MM.1S (cell line): ENCODE results near the gene ABCA1.

Experiments
- DNase-seq: peaks from one replicate; pipeline ENCODE4 v3.0.0-alpha.2; 2015
- H2AFZ ChIP-seq: fragments of 300-600 bp; sonication (generic); 2 replicates; pipeline ENCODE4 v1.6.0; 2016; ENCODE audit warnings: antibody characterized with exemption, low read length
- H3F3A ChIP-seq: fragments of 300-600 bp; sonication (generic); 2 replicates; pipeline ENCODE4 v1.6.1; 2016; ENCODE audit warnings: mild to moderate bottlenecking, antibody characterized with exemption, low read length, moderate library complexity, mixed read lengths; ENCODE audit not compliant: insufficient read depth
- H3K27ac ChIP-seq: fragments of 300-600 bp; sonication (generic); 2 replicates; pipeline ENCODE4 v1.5.1; 2016; ENCODE audit warnings: mild to moderate bottlenecking, low read length
- H3K27me3 ChIP-seq: fragments of 300-600 bp; sonication (generic); replicated peaks from 2 replicates; pipeline ENCODE4 v1.6.0; 2016; ENCODE audit warnings: low read length; ENCODE audit not compliant: insufficient read depth
- H3K36me3 ChIP-seq: fragments of 300-600 bp; sonication (generic); replicated peaks from 2 replicates; pipeline ENCODE4 v1.6.1; 2016; ENCODE audit warnings: mild to moderate bottlenecking, low read length, mixed read lengths; ENCODE audit not compliant: insufficient read depth
- H3K4me1 ChIP-seq: fragments of 300-600 bp; sonication (generic); 2 replicates; pipeline ENCODE4 v1.6.1; 2016; ENCODE audit warnings: low read length, mixed read lengths
- H3K4me2 ChIP-seq: fragments of 300-600 bp; sonication (generic); 2 replicates; pipeline ENCODE4 v1.6.0; 2016; ENCODE audit warnings: low read depth, low read length
- H3K4me3 ChIP-seq: fragments of 300-600 bp; sonication (generic); 2 replicates; pipeline ENCODE4 v1.5.1; 2016; ENCODE audit warnings: low read length, mixed read lengths
- H3K79me2 ChIP-seq: fragments of 300-600 bp; sonication (generic); 2 replicates; pipeline ENCODE4 v1.6.1; 2016; ENCODE audit warnings: mixed run types, low read length, mixed read lengths
- H3K9ac ChIP-seq: fragments of 300-600 bp; sonication (generic); 2 replicates; pipeline ENCODE4 v1.6.1; 2016; ENCODE audit warnings: low read length, mixed read lengths
- H3K9me2 ChIP-seq: fragments of 300-600 bp; sonication (generic); replicated peaks from 2 replicates; pipeline ENCODE4 v1.6.1; 2016; ENCODE audit warnings: mild to moderate bottlenecking, low read length, mixed read lengths; ENCODE audit not compliant: insufficient read depth
- H3K9me3 ChIP-seq: fragments of 300-600 bp; sonication (generic); replicated peaks from 2 replicates; pipeline ENCODE4 v1.6.1; 2016; ENCODE audit warnings: mild to moderate bottlenecking, low read length, mixed read lengths; ENCODE audit not compliant: insufficient read depth
- H4K20me1 ChIP-seq: fragments of 300-600 bp; sonication (generic); 2 replicates; pipeline ENCODE4 v1.6.1; 2016; ENCODE audit warnings: mild to moderate bottlenecking, low read length, moderate library complexity, mixed read lengths; ENCODE audit not compliant: insufficient read depth
- EZH2 ChIP-seq: fragments of 300-600 bp; sonication (generic); optimal IDR thresholded peaks from 2 replicates; pipeline ENCODE3; 2017; ENCODE audit warnings: low read depth, mild to moderate bottlenecking, antibody characterized with exemption, low read length, mixed read lengths
- EZH2phosphoT487 ChIP-seq: fragments of 300-600 bp; sonication (generic); IDR thresholded peaks from 2 replicates; pipeline ENCODE4 v1.6.1; 2018; ENCODE audit warnings: antibody characterized with exemption, low read length
- TF ChIP-seq, protein P1 (sequence below): fragments of 300-600 bp; sonication (generic); IDR thresholded peaks from 2 replicates; pipeline ENCODE4 v1.5.1; 2016; ENCODE audit warnings: antibody characterized with exemption, low read length, mixed read lengths

Gene ABCA1

DNA sequence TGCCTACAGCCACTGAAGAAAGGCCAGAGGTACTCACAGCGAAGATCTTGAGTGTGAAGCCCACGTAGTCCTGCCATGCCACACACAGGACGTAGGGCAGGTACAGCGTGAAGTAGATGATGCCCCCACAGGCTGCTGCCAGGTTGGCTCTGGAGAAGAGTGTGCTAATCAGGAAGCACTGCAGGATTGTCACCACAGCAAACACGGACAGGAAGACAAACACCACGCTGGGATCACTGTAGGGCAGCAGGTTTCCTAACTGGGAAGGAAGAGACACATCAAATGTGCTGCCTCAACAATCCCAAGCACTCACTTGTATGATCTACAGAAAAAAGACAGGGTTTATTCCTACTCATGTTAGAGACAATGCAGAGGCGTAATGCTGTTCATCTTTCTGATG lies 101.0 kb downstream of the ABCA1 start:
- Histone ChIP-seq H3K79me2 (no peaks in the 10 kb centered on the region), H3K4me2 (no peak overlapping the region), H3K4me1 (no peaks in the 10 kb centered on the region), H4K20me1 (no peaks in the 10 kb centered on the region), H3K9me3 (no peaks in the 10 kb centered on the region), H3K4me3 (no peak overlapping the region), H3F3A (no peaks in the 10 kb centered on the region), H3K9ac (no peak overlapping the region), H3K36me3 (no peaks in the 10 kb centered on the region), H2AFZ (no peak overlapping the region), H3K27me3 (no peaks in the 10 kb centered on the region), H3K9me2 (no peaks in the 10 kb centered on the region), H3K27ac (no peak overlapping the region)
- no peak for TF ChIP-seq EZH2
- TF ChIP-seq, protein P1, sequence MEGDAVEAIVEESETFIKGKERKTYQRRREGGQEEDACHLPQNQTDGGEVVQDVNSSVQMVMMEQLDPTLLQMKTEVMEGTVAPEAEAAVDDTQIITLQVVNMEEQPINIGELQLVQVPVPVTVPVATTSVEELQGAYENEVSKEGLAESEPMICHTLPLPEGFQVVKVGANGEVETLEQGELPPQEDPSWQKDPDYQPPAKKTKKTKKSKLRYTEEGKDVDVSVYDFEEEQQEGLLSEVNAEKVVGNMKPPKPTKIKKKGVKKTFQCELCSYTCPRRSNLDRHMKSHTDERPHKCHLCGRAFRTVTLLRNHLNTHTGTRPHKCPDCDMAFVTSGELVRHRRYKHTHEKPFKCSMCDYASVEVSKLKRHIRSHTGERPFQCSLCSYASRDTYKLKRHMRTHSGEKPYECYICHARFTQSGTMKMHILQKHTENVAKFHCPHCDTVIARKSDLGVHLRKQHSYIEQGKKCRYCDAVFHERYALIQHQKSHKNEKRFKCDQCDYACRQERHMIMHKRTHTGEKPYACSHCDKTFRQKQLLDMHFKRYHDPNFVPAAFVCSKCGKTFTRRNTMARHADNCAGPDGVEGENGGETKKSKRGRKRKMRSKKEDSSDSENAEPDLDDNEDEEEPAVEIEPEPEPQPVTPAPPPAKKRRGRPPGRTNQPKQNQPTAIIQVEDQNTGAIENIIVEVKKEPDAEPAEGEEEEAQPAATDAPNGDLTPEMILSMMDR = no peak
- TF ChIP-seq EZH2phosphoT487 = no peak
- DNase-seq = no peak

DNA sequence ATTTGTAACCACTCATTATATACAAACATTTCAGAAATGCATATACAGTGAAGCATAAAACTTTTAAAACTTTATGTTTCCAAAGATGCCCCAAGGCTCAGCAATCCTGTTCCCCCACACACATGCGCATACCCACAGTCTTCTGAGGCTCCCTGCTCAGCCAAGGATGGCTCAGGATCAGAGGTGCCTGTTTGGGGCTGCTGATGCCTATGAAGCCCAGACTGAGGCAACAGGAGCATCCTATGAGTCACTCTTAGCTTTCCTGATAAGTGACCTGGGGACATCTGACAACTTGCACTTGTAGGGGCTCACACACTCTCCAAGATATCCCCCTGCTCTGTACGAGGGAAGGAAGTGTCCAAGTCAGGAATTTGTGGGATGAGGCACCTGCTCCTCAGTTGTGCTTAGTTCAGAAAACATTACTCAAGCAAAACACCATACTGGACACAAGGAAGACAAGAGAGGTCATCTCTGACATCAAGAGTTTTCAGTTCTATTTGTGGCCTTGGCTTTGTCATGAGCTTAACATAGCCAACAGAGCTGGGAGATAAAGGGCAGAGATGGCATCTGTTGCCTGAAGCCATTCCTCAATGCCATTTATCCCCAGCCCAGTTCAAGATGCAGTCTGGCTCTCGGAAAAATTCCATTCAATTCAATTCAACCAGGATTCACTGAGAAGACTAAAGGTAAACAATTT lies 101.7 kb downstream of the ABCA1 start:
- H3K9ac ChIP-seq = no peak overlapping the region
- H3K79me2 ChIP-seq = no peaks in the 10 kb centered on the region
- no peaks in the 10 kb centered on the region for H3K9me2 ChIP-seq
- no peak overlapping the region for H3K4me3 ChIP-seq
- H3K27me3 ChIP-seq = no peaks in the 10 kb centered on the region
- no peak for DNase-seq
- no peak overlapping the region for H3K27ac ChIP-seq
- no peaks in the 10 kb centered on the region for H3F3A ChIP-seq
- no peak overlapping the region for H2AFZ ChIP-seq
- H3K4me1 ChIP-seq = no peaks in the 10 kb centered on the region
- no peak overlapping the region for H3K4me2 ChIP-seq
- H3K9me3 ChIP-seq = no peaks in the 10 kb centered on the region
- no peak for TF ChIP-seq EZH2
- no peak for TF ChIP-seq EZH2phosphoT487
- TF ChIP-seq, protein P1 = no peak
- H3K36me3 ChIP-seq = no peaks in the 10 kb centered on the region
- no peaks in the 10 kb centered on the region for H4K20me1 ChIP-seq

DNA sequence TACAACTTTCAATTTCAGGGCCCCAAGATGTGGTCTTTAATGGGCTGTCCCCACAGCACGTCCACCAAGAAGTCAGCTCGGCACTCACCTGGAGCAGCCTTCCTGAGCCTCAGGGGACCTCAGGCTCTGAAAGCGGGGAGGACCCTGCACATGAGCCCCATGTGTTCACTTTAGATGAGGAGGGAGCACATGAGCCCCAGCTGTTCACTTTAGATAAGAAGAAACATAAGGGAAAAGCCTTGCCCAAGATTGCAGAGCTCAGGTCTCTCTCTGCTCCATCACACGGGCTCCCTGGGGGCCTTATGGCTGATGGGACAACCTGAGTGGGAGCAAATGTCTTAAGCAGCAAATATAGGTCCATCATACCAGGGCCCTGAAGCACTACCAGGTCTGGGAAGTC lies 107.6 kb downstream of the ABCA1 start:
- Histone ChIP-seq H2AFZ (no peak overlapping the region), H3K36me3 (no peaks in the 10 kb centered on the region), H3K9me3 (no peaks in the 10 kb centered on the region), H4K20me1 (no peaks in the 10 kb centered on the region), H3K27me3 (no peaks in the 10 kb centered on the region), H3K4me3 (no peak overlapping the region), H3K9me2 (no peaks in the 10 kb centered on the region), H3K9ac (no peak overlapping the region), H3K79me2 (no peaks in the 10 kb centered on the region), H3K4me2 (no peak overlapping the region), H3K4me1 (no peaks in the 10 kb centered on the region), H3F3A (no peaks in the 10 kb centered on the region), H3K27ac (no peak overlapping the region)
- DNase-seq = no peak
- TF ChIP-seq, protein P1 = no peak
- TF ChIP-seq EZH2 (no peak), EZH2phosphoT487 (no peak)
